Peyer's patch (tissue), 4 donors: ENCODE data around the gene PLEKHB2.

Source experiments
- POLR2A ChIP-seq, 2 donors: fragments of 450-650 bp; IDR thresholded peaks; one replicate each; pipeline ENCODE4 v1.5.1; 2017; ENCODE audit warnings: antibody characterized with exemption in 2 of 2, mild to moderate bottlenecking in 2 of 2, moderate library complexity in 2 of 2
- TF ChIP-seq, protein P1 (sequence below), 6 experiments: fragments of 450-650 bp in 4 of 6; fragments of 200-600 bp in 2 of 6; sonication (generic) in 1 of 6; IDR thresholded peaks; one replicate each; pipeline ENCODE4 v1.5.1; 2017 to 2019; ENCODE audit warnings: antibody characterized with exemption in 6 of 6, mild to moderate bottlenecking in 3 of 6, moderate library complexity in 1 of 6

DNA sequence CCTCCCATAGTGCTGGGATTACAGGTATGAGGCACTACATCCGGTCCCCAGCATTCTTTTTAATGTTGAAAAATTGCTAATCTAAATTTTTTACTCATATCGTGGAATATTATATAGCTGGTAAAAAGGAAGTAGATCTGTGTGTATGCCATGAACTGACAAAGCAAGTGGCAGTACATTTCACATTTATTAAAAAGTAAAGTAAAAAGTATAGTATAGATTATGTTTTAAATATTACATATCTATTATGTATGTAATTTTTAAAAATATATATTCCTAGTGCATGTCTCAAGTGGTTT is 25.1 kb downstream of the PLEKHB2 start:
- TF ChIP-seq, protein P1, sequence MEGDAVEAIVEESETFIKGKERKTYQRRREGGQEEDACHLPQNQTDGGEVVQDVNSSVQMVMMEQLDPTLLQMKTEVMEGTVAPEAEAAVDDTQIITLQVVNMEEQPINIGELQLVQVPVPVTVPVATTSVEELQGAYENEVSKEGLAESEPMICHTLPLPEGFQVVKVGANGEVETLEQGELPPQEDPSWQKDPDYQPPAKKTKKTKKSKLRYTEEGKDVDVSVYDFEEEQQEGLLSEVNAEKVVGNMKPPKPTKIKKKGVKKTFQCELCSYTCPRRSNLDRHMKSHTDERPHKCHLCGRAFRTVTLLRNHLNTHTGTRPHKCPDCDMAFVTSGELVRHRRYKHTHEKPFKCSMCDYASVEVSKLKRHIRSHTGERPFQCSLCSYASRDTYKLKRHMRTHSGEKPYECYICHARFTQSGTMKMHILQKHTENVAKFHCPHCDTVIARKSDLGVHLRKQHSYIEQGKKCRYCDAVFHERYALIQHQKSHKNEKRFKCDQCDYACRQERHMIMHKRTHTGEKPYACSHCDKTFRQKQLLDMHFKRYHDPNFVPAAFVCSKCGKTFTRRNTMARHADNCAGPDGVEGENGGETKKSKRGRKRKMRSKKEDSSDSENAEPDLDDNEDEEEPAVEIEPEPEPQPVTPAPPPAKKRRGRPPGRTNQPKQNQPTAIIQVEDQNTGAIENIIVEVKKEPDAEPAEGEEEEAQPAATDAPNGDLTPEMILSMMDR (IDR thresholded peaks at IDR 0.05), result no peak
- TF ChIP-seq POLR2A (IDR thresholded peaks at IDR 0.05), result no peak
